CD8-positive, alpha-beta memory T cell (primary cell): Measurements from ENCODE around the gene DENND1B. TPM values are rescaled to one million over a fixed set of nuclear protein-coding genes. Genes with fewer than 3 reads are reported as not detected.

Experiments used
- CTCF ChIA-PET: fragments of 350-600 bp; sonication (Branson Sonifier 250); formaldehyde crosslinking; loops from one replicate; lab custom pipeline; 2021; ENCODE audit warnings: antibody characterized with exemption; lab: Charles Lee
- POLR2A ChIA-PET: fragments of 350-600 bp; sonication (Branson Sonifier 250); formaldehyde crosslinking; loops from one replicate; lab custom pipeline; 2021; ENCODE audit warnings: antibody characterized with exemption; lab: Charles Lee
- DNase-seq, 5 donors: peaks; one replicate each; pipeline versions ENCODE4 v3.0.0 to v3.0.0-alpha.2; 2020 to 2022; ENCODE audit warnings: mixed read lengths in 1 of 5
- H3K27ac ChIP-seq: one replicate; pipeline ENCODE4 v1.7.0; 2013; ENCODE audit warnings: low read depth, mild to moderate bottlenecking, low read length, moderate library complexity
- H3K27me3 ChIP-seq: 2 replicates; pipeline ENCODE4 v1.7.0; 2013; ENCODE audit warnings: low read length, mild to moderate bottlenecking; ENCODE audit not compliant: insufficient read depth, poor library complexity, severe bottlenecking
- H3K36me3 ChIP-seq: 2 replicates; pipeline ENCODE4 v1.7.0; 2013; ENCODE audit warnings: mild to moderate bottlenecking, low read length, moderate library complexity; ENCODE audit not compliant: insufficient read depth
- H3K4me1 ChIP-seq: 2 replicates; pipeline ENCODE4 v1.7.0; 2013; ENCODE audit warnings: mild to moderate bottlenecking, low read length, moderate library complexity; ENCODE audit not compliant: insufficient read depth
- H3K4me3 ChIP-seq: 2 replicates; pipeline ENCODE4 v1.7.0; 2013; ENCODE audit warnings: mild to moderate bottlenecking, low read length
- H3K9me3 ChIP-seq: 2 replicates; pipeline ENCODE4 v1.7.0; 2013; ENCODE audit warnings: mild to moderate bottlenecking, low read length
- H3K27ac Mint-ChIP-seq, 8 donors: one replicate each; pipeline ENCODE4 v1.8.0; 2020 to 2021; ENCODE audit warnings: mixed read lengths in 8 of 8, mild to moderate bottlenecking in 6 of 8, inconsistent platforms in 3 of 8, moderate library complexity in 3 of 8
- H3K27me3 Mint-ChIP-seq, 2 donors: one replicate each; pipeline ENCODE4 v1.8.0; 2020 to 2021; ENCODE audit warnings: mixed read lengths in 2 of 2, mild to moderate bottlenecking in 1 of 2, moderate library complexity in 1 of 2
- H3K36me3 Mint-ChIP-seq, 3 donors: one replicate each; pipeline ENCODE4 v1.8.0; 2020 to 2021; ENCODE audit warnings: mixed read lengths in 3 of 3, inconsistent platforms in 1 of 3, mild to moderate bottlenecking in 1 of 3
- H3K4me1 Mint-ChIP-seq, 3 donors: one replicate each; pipeline ENCODE4 v1.8.0; 2020 to 2021; ENCODE audit warnings: mixed read lengths in 3 of 3, inconsistent platforms in 1 of 3, mild to moderate bottlenecking in 1 of 3
- H3K4me3 Mint-ChIP-seq, 7 donors: one replicate each; pipeline ENCODE4 v1.8.0; 2020 to 2021; ENCODE audit warnings: mixed read lengths in 7 of 7, mild to moderate bottlenecking in 6 of 7, moderate library complexity in 4 of 7, inconsistent platforms in 2 of 7
- H3K9me3 Mint-ChIP-seq, 5 donors: one replicate each; pipeline ENCODE4 v1.8.0; 2020 to 2022; ENCODE audit warnings: mixed read lengths in 5 of 5, mild to moderate bottlenecking in 3 of 5, moderate library complexity in 2 of 5, inconsistent platforms in 1 of 5
- polyA plus RNA-seq: library from polyadenylated mRNA; unstranded; fragments of 300-500 nt; fragmentation: Illumina TruSeq; gene quantifications from one replicate; pipeline ENCODE4 v1.2.3, GENCODE V29; 2021
- total RNA-seq, 2 experiments: library from RNA; stranded (reverse); gene quantifications; one replicate each; pipeline ENCODE4 v1.2.3, GENCODE V29; 2021

The DENND1B gene
- total and polyA plus RNA-seq, 3 experiments from 2014 or later: 10.6 to 14.8 (median 12.0) TPM

DNA sequence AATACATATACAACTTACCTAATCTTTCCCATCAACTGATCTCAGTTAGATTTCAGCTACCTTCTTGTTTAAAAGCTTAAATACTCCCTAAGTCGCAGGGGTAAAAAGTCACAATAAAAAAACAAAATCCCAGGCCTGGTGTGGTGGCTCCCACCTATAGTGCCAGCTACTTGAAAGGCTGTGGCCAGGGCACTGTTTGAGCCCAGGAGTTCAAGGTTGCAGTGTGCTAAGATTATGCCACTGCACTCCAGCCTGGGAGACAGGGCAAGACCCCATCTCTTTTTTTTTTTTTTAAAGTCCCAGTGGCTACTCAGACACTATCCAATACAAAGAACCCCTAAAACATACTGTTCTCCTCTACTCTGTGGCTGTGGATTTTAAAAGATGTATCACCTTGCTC is 228.3 kb downstream of the DENND1B start:
- CTCF ChIA-PET: no interaction called here

DNA sequence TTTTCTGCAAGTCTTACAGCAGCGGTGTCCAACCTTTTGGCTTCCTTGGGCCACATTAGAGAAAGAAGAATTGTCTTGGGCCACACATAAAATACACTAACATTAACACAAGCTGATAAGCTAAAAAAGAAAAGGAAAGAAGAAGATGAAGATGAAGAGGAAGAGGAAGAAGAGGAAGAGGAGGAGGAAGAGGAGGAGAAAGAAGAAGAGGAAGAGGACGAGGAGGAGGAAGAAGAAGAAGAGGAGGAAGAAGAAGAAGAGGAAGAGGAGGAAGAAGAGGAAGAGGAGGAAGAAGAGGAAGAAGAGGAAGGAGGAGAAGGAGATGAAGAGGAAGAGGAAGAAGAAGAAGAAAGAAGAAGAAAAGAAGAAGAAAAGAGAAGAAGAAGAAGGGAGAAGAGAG is 230.7 kb downstream of the DENND1B start:
- Histone ChIP-seq H3K27me3 (no peaks in the 10 kb centered on the region), H3K36me3 (no peaks in the 10 kb centered on the region), H3K27ac (no peak overlapping the region), H3K4me3 (no peak overlapping the region), H3K9me3 (no peaks in the 10 kb centered on the region), H3K4me1 (no peaks in the 10 kb centered on the region)
- Mint-ChIP-seq H3K36me3 (peaks cover 6 to 38% (median 8%) of the 10 kb centered on the region in 3 donors), H3K27me3 (peaks cover 0 to 1% of the 10 kb centered on the region in 2 donors), H3K4me1 (peaks cover 0 to 3% (median 0%) of the 10 kb centered on the region in 3 donors), H3K9me3 (peaks cover 0 to 1% (median 0%) of the 10 kb centered on the region in 5 donors), H3K4me3 (no peak overlapping the region), H3K27ac (peak overlapping the region in 1 of 8 donors; percentile 95)
- CTCF ChIA-PET: no interaction called here
- POLR2A ChIA-PET: no interaction called here
- DNase-seq: no peak

More for the DNA sequence above, 228.3 kb downstream of the DENND1B start:
- Histone ChIP-seq H3K27me3 (no peaks in the 10 kb centered on the region), H3K4me3 (no peak overlapping the region), H3K27ac (no peak overlapping the region), H3K36me3 (no peaks in the 10 kb centered on the region), H3K9me3 (no peaks in the 10 kb centered on the region), H3K4me1 (no peaks in the 10 kb centered on the region)
- no peak for DNase-seq
- H3K4me1 Mint-ChIP-seq: peaks cover 0 to 3% (median 0%) of the 10 kb centered on the region in 3 donors
- peaks cover 14 to 29% (median 16%) of the 10 kb centered on the region in 3 donors for H3K36me3 Mint-ChIP-seq
- POLR2A ChIA-PET: no interaction called here
- H3K27me3 Mint-ChIP-seq: peaks cover 0 to 1% of the 10 kb centered on the region in 2 donors
- no peak overlapping the region for H3K4me3 Mint-ChIP-seq
- H3K9me3 Mint-ChIP-seq: peaks cover 0 to 1% (median 0%) of the 10 kb centered on the region in 5 donors
- no peak overlapping the region for H3K27ac Mint-ChIP-seq

DNA sequence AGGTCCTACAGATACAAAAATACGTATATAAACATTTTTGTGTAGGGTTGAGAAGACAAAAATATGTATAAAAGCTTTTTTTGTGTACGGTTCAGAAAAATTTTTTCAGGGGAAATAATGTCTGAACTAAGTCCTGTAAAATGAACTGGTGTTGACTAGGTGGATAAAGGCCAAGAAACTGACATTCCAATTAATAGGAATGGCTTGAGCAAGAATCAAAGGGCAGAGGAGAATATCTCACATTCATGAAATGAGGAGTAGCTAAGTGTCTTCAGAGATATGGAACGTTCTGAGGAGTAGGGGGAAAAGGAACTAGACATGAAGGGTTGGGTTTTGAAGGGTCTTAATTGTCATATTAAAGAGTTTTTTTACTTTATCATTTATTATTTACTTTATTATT is 231.2 kb downstream of the DENND1B start:
- peaks cover 0 to 1% of the 10 kb centered on the region in 2 donors for H3K27me3 Mint-ChIP-seq
- CTCF ChIA-PET: no interaction called here
- H3K9me3 ChIP-seq: no peaks in the 10 kb centered on the region
- no peaks in the 10 kb centered on the region for H3K27me3 ChIP-seq
- no peaks in the 10 kb centered on the region for H3K4me1 ChIP-seq
- H3K36me3 ChIP-seq: no peaks in the 10 kb centered on the region
- POLR2A ChIA-PET: no interaction called here
- H3K4me3 Mint-ChIP-seq: no peak overlapping the region
- H3K27ac ChIP-seq: no peak overlapping the region
- H3K27ac Mint-ChIP-seq: peak overlapping the region in 1 of 8 donors; percentile 19
- H3K36me3 Mint-ChIP-seq: peaks cover 6 to 39% (median 8%) of the 10 kb centered on the region in 3 donors
- peaks cover 0 to 3% (median 0%) of the 10 kb centered on the region in 3 donors for H3K4me1 Mint-ChIP-seq
- DNase-seq: no peak
- H3K4me3 ChIP-seq: no peak overlapping the region
- H3K9me3 Mint-ChIP-seq: peaks cover 0 to 1% (median 0%) of the 10 kb centered on the region in 5 donors

DNA sequence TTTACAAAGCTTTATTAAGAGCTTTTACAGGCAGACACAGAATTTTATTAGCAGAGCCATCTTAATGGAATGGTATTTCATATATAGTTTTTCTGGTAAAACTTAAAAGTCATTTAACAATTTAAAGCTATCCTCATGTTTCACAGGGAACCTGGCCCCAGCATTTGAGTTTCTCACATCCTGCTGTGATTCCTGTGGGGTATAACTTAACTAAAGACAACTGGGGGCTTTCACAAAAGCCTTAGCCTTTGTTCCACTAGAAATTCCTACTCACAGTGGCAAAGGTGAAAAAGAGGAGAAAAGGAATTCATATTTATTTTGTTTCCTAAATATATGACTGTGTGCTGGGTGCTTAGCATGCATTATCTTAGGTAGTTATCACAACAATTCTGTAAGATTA is 233.9 kb downstream of the DENND1B start:
- no peak overlapping the region for H3K27ac Mint-ChIP-seq
- POLR2A ChIA-PET: interaction anchor here (0.7 kb wide), 1 partner anchor 113 kb away, joined by 3 read pairs; no protein-coding TSS in a partner anchor
- CTCF ChIA-PET: interaction anchor here (2.3 kb wide), 1 partner anchor 327 kb away, joined by 6 read pairs; no protein-coding TSS in a partner anchor

DNA sequence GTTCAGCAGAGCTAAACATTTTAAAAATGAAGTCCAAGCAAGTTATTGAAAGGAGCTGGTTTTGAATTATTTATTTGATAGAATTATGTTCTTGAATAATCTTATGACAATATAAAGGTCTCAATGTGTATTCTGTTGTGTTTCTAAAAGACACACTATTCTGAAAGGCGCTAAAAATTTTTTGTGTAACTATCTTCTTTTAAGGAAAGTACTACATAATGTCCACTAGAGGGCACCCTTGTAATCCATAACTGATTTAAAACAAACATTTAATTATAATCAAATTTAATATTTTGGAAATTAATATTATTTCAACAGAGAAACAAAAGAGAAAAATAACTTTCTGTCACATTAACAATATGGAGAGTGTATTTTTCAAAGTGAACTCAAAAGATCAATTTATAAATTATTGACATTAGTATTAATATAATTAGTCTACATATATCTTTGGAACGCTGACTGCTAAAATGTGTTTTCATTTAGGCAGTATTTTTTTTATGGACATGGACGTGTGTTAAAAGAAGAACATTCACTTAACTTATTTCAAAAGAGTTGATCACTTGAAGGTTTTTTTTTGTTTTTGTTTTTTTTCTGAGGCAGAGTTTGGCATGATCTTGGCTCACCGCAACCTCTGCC is 248.4 kb downstream of the DENND1B start:
- Histone ChIP-seq H3K9me3 (no peaks in the 10 kb centered on the region), H3K4me3 (no peak overlapping the region), H3K27ac (no peak overlapping the region), H3K4me1 (no peaks in the 10 kb centered on the region), H3K27me3 (no peaks in the 10 kb centered on the region), H3K36me3 (no peaks in the 10 kb centered on the region)
- Mint-ChIP-seq H3K27ac (no peak overlapping the region), H3K36me3 (no peaks in the 10 kb centered on the region), H3K4me3 (no peak overlapping the region), H3K27me3 (no peaks in the 10 kb centered on the region), H3K9me3 (no peaks in the 10 kb centered on the region), H3K4me1 (no peaks in the 10 kb centered on the region)
- DNase-seq: peak in 2 of 5 donors; percentile 17 to 23
- ChIA-PET POLR2A (no interaction called here), CTCF (interaction anchor here (0.7 to 2.4 kb wide), 7 partner anchors 10 to 398 kb away, joined by 3 to 9 read pairs (median 3); no protein-coding TSS in a partner anchor)

More for the DNA sequence above, 233.9 kb downstream of the DENND1B start:
- no peaks in the 10 kb centered on the region for H3K36me3 ChIP-seq
- Mint-ChIP-seq H3K27me3 (peaks cover 0 to 1% of the 10 kb centered on the region in 2 donors), H3K4me1 (peaks cover 0 to 3% (median 0%) of the 10 kb centered on the region in 3 donors), H3K36me3 (peaks cover 6 to 46% (median 8%) of the 10 kb centered on the region in 3 donors), H3K4me3 (no peak overlapping the region), H3K9me3 (peaks cover 0 to 1% (median 0%) of the 10 kb centered on the region in 5 donors)
- no peaks in the 10 kb centered on the region for H3K27me3 ChIP-seq
- DNase-seq: no peak
- no peaks in the 10 kb centered on the region for H3K9me3 ChIP-seq
- no peak overlapping the region for H3K4me3 ChIP-seq
- no peaks in the 10 kb centered on the region for H3K4me1 ChIP-seq
- no peak overlapping the region for H3K27ac ChIP-seq

DNA sequence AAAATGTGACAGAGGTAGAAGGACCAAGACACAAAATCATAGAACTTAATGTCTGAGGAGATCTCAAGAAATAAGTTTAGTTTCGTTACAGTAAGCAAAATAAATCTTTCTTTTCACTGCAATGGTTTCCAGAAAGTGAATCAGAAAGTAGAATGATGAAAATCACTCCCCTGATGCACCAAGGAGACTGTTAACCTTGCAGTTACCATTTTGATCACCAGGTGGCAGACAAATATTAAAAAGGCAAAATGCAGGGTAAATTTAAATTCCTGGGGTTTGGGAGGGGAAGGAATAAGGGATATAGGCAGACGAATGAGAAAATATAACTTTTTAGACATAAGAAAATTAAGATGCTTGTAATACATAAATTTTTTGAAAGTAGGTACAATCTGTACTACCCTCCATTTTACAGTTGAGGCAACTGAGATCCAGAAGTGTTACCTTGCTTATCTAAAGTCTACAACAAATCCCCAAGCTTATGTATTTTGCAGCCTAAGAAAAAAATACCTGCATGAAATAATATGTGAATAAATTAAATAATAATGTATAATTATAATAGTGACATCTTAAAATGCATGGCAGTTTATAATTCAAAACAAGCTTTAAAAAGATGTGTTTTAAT is 254.1 kb downstream of the DENND1B start:
- H3K4me1 Mint-ChIP-seq: peaks cover 0 to 4% (median 0%) of the 10 kb centered on the region in 3 donors
- DNase-seq: peak in 2 of 5 donors; percentile 4 to 7
- H3K27ac Mint-ChIP-seq: no peak overlapping the region
- no peaks in the 10 kb centered on the region for H3K27me3 Mint-ChIP-seq
- H3K9me3 Mint-ChIP-seq: no peaks in the 10 kb centered on the region
- Histone ChIP-seq H3K27ac (no peak overlapping the region), H3K36me3 (no peaks in the 10 kb centered on the region), H3K9me3 (no peaks in the 10 kb centered on the region), H3K4me1 (no peaks in the 10 kb centered on the region), H3K4me3 (no peak overlapping the region), H3K27me3 (no peaks in the 10 kb centered on the region)
- ChIA-PET CTCF (interaction anchor here (0.6 to 2.1 kb wide), 3 partner anchors 349 to 635 kb away, joined by 3 to 10 read pairs (median 3); no protein-coding TSS in a partner anchor), POLR2A (no interaction called here)
- peaks cover 0 to 7% (median 7%) of the 10 kb centered on the region in 3 donors for H3K36me3 Mint-ChIP-seq
- H3K4me3 Mint-ChIP-seq: no peak overlapping the region

DNA sequence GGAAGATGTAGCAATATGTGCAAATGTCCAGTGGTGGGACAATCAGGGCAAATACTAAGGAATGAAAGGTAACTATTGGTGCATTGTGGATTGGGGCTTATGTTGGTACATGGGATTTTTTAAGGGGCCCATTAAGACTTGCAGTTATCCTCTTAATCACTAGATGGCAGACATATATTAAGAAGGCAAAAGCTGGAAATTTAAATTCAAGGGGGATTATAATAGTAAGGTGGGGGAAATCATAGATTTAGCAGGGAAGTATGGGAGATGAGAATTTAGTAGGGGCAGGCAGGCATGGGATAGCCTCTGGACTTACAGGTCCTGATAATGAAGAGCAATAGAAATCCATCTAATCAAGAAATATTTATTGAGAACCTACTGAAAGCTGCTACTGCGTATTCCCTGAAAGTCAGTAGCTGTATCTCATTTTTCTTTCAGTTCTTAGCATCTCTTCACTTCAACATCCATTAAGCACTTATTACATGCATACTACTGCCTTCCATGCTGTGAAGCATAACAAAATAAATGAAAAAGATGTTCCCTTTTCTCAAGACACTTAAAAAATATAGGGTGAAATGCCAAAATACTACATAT is 255.4 kb downstream of the DENND1B start:
- Mint-ChIP-seq H3K9me3 (no peaks in the 10 kb centered on the region), H3K27ac (no peak overlapping the region), H3K27me3 (no peaks in the 10 kb centered on the region), H3K4me1 (peaks cover 0 to 4% (median 0%) of the 10 kb centered on the region in 3 donors), H3K4me3 (no peak overlapping the region), H3K36me3 (peaks cover 0 to 8% (median 7%) of the 10 kb centered on the region in 3 donors)
- Histone ChIP-seq H3K27ac (no peak overlapping the region), H3K4me1 (no peaks in the 10 kb centered on the region), H3K9me3 (no peaks in the 10 kb centered on the region), H3K27me3 (no peaks in the 10 kb centered on the region), H3K4me3 (no peak overlapping the region), H3K36me3 (no peaks in the 10 kb centered on the region)
- DNase-seq: peak in 1 of 5 donors; percentile 4
- CTCF ChIA-PET: interaction anchor here (1.0 to 1.6 kb wide), 2 partner anchors 8 to 349 kb away, joined by 3 to 6 read pairs; no protein-coding TSS in a partner anchor
- POLR2A ChIA-PET: no interaction called here
